ENCODE results near the gene GFOD2.

- TF ChIP-seq CTCF (IDR thresholded peaks at IDR 0.05): peak in 2 of 7 experiments; percentile 5 to 9
- TF ChIP-seq POLR2A (IDR thresholded peaks at IDR 0.05): no peak
Measured at GRCh38 chr16:67641779-67642708, 77.1 kb downstream of the GFOD2 start.

All from body of pancreas (tissue), 4 donors.